ENCODE results near the gene FAM107B. TPM values are rescaled to one million over a fixed set of nuclear protein-coding genes. Genes with fewer than 3 reads are reported as not detected.

Gene FAM107B
- total and polyA plus RNA-seq, 2 of the 4 experiments (the other 2 are of a cell fraction) = 26.4 to 27.1 TPM

- TF ChIP-seq POLR2A (IDR thresholded peaks at IDR 0.05; ENCODE audit: low read depth, low read length) (no peak), MAZ (IDR thresholded peaks at IDR 0.05; ENCODE audit: borderline replicate concordance, low read depth, low read length) (no peak), SMC3 (IDR thresholded peaks at IDR 0.05; ENCODE audit: low read depth, low read length) (no peak), MAFK (IDR thresholded peaks at IDR 0.05; ENCODE audit: low read depth, low read length) (no peak), RAD21 (IDR thresholded peaks at IDR 0.05; ENCODE audit: low read length) (no peak), CTCF (conservative IDR thresholded peaks at IDR 0.05; ENCODE audit: low read depth, low read length) (no peak), RCOR1 (IDR thresholded peaks at IDR 0.05; ENCODE audit: insufficient replicate concordance, low read length) (no peak), MXI1 (IDR thresholded peaks at IDR 0.05; ENCODE audit: borderline replicate concordance, low read depth, low read length) (no peak)
- dilution Hi-C loops (cut with HindIII; ENCODE audit: low sequenced_read_pairs, unreplicated experiment) (no loop called here), in situ Hi-C loops (cut with MboI; ENCODE audit: low sequenced_read_pairs) (no loop called here), intact Hi-C loops (cut with micrococcal nuclease) (loop anchor here (5.0 to 10.0 kb wide), 3 partner anchors 80 to 863 kb away; no protein-coding TSS in a partner anchor)
- Histone ChIP-seq H3K79me1 (ENCODE audit: low read depth in 1 of 2, low read length in 2 of 2) (no peaks in the 10 kb centered on the region), H3K56ac (ENCODE audit: extremely low read depth, insufficient read depth, low read length) (no peak overlapping the region), H3K4me3 (ENCODE audit: insufficient read depth, low read depth, low read length) (no peak overlapping the region), H2AK9ac (replicated peaks; ENCODE audit: low read depth, low read length, poor library complexity) (peak overlapping the region; percentile 58), H3K27ac (ENCODE audit: insufficient read depth, low read length) (no peak overlapping the region; the same call in 1 of the 2 replicates), H2BK5ac (ENCODE audit: low read depth, low read length, poor library complexity, severe bottlenecking) (peak overlapping the region; percentile 74), H2BK120ac (ENCODE audit: low read depth, low read length) (peak overlapping the region; percentile 92), H3K9me3 (ENCODE audit: control insufficient read depth, insufficient read depth, low read length) (no peaks in the 10 kb centered on the region), H3K4me2 (ENCODE audit: low read depth, low read length) (no peak overlapping the region), H3K14ac (replicated peaks; ENCODE audit: low read depth, low read length) (peak overlapping the region; percentile 27), H2AK5ac (ENCODE audit: low read depth, low read length) (peak overlapping the region; percentile 87), H3K23ac (ENCODE audit: low read depth, low read length) (0 out of 2 replicates have a peak overlapping the region, but pooled peaks have one; percentile 20), H3K18ac (ENCODE audit: low read depth, low read length) (peak overlapping the region; percentile 62), H4K5ac (ENCODE audit: low read depth, low read length) (peak overlapping the region; percentile 46), H2BK15ac (ENCODE audit: low read depth, low read length) (peak overlapping the region; percentile 81), H4K20me1 (ENCODE audit: insufficient read depth, low read length) (no peaks in the 10 kb centered on the region), H2AFZ (replicated peaks; ENCODE audit: low read length, poor library complexity) (peak overlapping the region; percentile 27), H2BK20ac (ENCODE audit: low read depth, low read length) (peak overlapping the region; percentile 77), H4K8ac (ENCODE audit: low read depth in 2 of 2, low read length in 2 of 2) (peak overlapping the region; percentile 45 to 57), H3K9me1 (ENCODE audit: insufficient read depth, low read length) (peaks cover 10% of the 10 kb centered on the region; the same call in 1 of the 2 replicates), H3K27me3 (ENCODE audit: control insufficient read depth, insufficient read depth, low read length) (peaks cover 3% of the 10 kb centered on the region; the same call in 1 of the 2 replicates), H3K4me1 (ENCODE audit: control insufficient read depth, insufficient read depth, low read length) (peaks cover 16% of the 10 kb centered on the region; the same call in 1 of the 2 replicates), H4K91ac (ENCODE audit: insufficient read depth, low read depth, low read length) (peak overlapping the region; percentile 91), H3K4ac (ENCODE audit: low read depth, low read length) (peak overlapping the region; percentile 79), H3K36me3 (ENCODE audit: control insufficient read depth, insufficient read depth, low read length) (no peaks in the 10 kb centered on the region), H3K9ac (ENCODE audit: low read depth, low read length) (no peak overlapping the region)
- ATAC-seq (ENCODE audit: low read depth) (no peak), DNase-seq (peak; percentile 64)
- BruUV-seq (replicated peaks) = no TSS peak
- CTCF ChIA-PET = interaction anchor here (0.7 to 2.2 kb wide), 3 partner anchors 169 to 281 kb away, joined by 3 to 8 read pairs (median 7); no protein-coding TSS in a partner anchor
- WGBS, 2 experiments (ENCODE audit: extremely low coverage in 2 of 2, insufficient read length in 1 of 2) = no CpG with 5 or more reads among the region's 4 CpGs
- POLR2A ChIA-PET (ENCODE audit: unreplicated experiment) = no interaction called here
Measured at GRCh38 chr10:14477408-14477710, 297.3 kb downstream of the FAM107B start.

Data from IMR-90 (cell line).